IPS DF 4.7 (cell line): ENCODE data around the gene KCNK18.
"Not testable (repeated sequence)": the region's sequence is repeated elsewhere in the genome, so short reads cannot be mapped to it uniquely, and the experiment has no call there.

Experiments used
- DNase-seq: peaks from one replicate; pipeline ENCODE4 v3.0.0-alpha.2; 2013; ENCODE audit warnings: low spot score; ENCODE audit errors: extremely low read depth

KCNK18 gene

GRCh38 chr10:117221156-117221711 is 23.9 kb downstream of the KCNK18 start:
- no peak for DNase-seq

- no peak for DNase-seq
Observed at GRCh38 chr10:117222552-117222951, 25.3 kb downstream of the KCNK18 start.

- DNase-seq = no peak
Observed at GRCh38 chr10:117222976-117223692, 25.8 kb downstream of the KCNK18 start.

GRCh38 chr10:117223693-117224430 is 26.6 kb downstream of the KCNK18 start:
- no peak for DNase-seq

- no peak for DNase-seq
Observed at GRCh38 chr10:117224881-117225280, 27.6 kb downstream of the KCNK18 start.

- no peak for DNase-seq
Observed at GRCh38 chr10:117226813-117227451, 29.6 kb downstream of the KCNK18 start.

- DNase-seq = no peak
Observed at GRCh38 chr10:117228210-117228609, 30.9 kb downstream of the KCNK18 start.

- not testable (repeated sequence) for DNase-seq
Observed at GRCh38 chr10:117230107-117230506, 32.8 kb downstream of the KCNK18 start.

- DNase-seq = no peak
Observed at GRCh38 chr10:117237401-117237991, 40.2 kb downstream of the KCNK18 start.

- no peak for DNase-seq
Observed at GRCh38 chr10:117239051-117239450, 41.8 kb downstream of the KCNK18 start.

GRCh38 chr10:117239721-117240620 is 42.7 kb downstream of the KCNK18 start:
- DNase-seq = no peak

GRCh38 chr10:117240621-117241529 is 43.6 kb downstream of the KCNK18 start, which contains the start of gene SLC18A2:
TSS of gene SLC18A2 (plus strand) at chr10:117241114. CDS start at chr10:117241694, 580 bp downstream.
- DNase-seq = no peak

GRCh38 chr10:117241541-117242462 is 44.5 kb downstream of the KCNK18 start:
- no peak for DNase-seq

- DNase-seq = no peak
Observed at GRCh38 chr10:117242463-117242832, 45.2 kb downstream of the KCNK18 start.

GRCh38 chr10:117246997-117247671 is 49.8 kb downstream of the KCNK18 start:
- no peak for DNase-seq

- DNase-seq = no peak
Observed at GRCh38 chr10:117248750-117249465, 51.6 kb downstream of the KCNK18 start.

- DNase-seq = no peak
Observed at GRCh38 chr10:117249493-117250093, 52.3 kb downstream of the KCNK18 start.
